ENCODE data around the gene MEN1.

Gene MEN1

GRCh38 chr11:64765851-64766665 is 44.3 kb downstream of the MEN1 start:
- no peak for DNase-seq (ENCODE audit: low read depth in 2 of 2, low spot score in 1 of 2)

- DNase-seq (ENCODE audit: low read depth in 2 of 2, low spot score in 1 of 2) = no peak
These were observed 45.0 kb downstream of the MEN1 start for GRCh38 chr11:64765291-64765850.

- no peak for DNase-seq (ENCODE audit: low read depth in 2 of 2, low spot score in 1 of 2)
These were observed 45.6 kb downstream of the MEN1 start for GRCh38 chr11:64764753-64765152.

GRCh38 chr11:64764040-64764611 is 46.2 kb downstream of the MEN1 start:
- DNase-seq (ENCODE audit: low read depth in 2 of 2, low spot score in 1 of 2) = peak in 1 of 2 donors; percentile 36

GRCh38 chr11:64763526-64764039 is 46.8 kb downstream of the MEN1 start:
- no peak for DNase-seq (ENCODE audit: low read depth in 2 of 2, low spot score in 1 of 2)

GRCh38 chr11:64762674-64763525 is 47.5 kb downstream of the MEN1 start:
- no peak for DNase-seq (ENCODE audit: low read depth in 2 of 2, low spot score in 1 of 2)

GRCh38 chr11:64762277-64762673 is 48.1 kb downstream of the MEN1 start:
- DNase-seq (ENCODE audit: low read depth in 2 of 2, low spot score in 1 of 2) = no peak

GRCh38 chr11:64760759-64761420 is 49.5 kb downstream of the MEN1 start:
- no peak for DNase-seq (ENCODE audit: low read depth in 2 of 2, low spot score in 1 of 2)

- DNase-seq (ENCODE audit: low read depth in 2 of 2, low spot score in 1 of 2) = no peak
These were observed 50.3 kb downstream of the MEN1 start, which contains the start of gene PYGM for GRCh38 chr11:64759722-64760719. Gene PYGM (minus strand): TSS chr11:64759974. CDS start chr11:64759898, 76 bp downstream.

GRCh38 chr11:64759131-64759721 is 51.1 kb downstream of the MEN1 start:
- DNase-seq (ENCODE audit: low read depth in 2 of 2, low spot score in 1 of 2) = no peak

- no peak for DNase-seq (ENCODE audit: low read depth in 2 of 2, low spot score in 1 of 2)
These were observed 51.8 kb downstream of the MEN1 start for GRCh38 chr11:64758330-64759079.

- no peak for DNase-seq (ENCODE audit: low read depth in 2 of 2, low spot score in 1 of 2)
These were observed 52.6 kb downstream of the MEN1 start for GRCh38 chr11:64757549-64758329.

GRCh38 chr11:64755681-64756361 is 54.5 kb downstream of the MEN1 start:
- DNase-seq (ENCODE audit: low read depth in 2 of 2, low spot score in 1 of 2) = no peak

GRCh38 chr11:64754919-64755662 is 55.3 kb downstream of the MEN1 start:
- DNase-seq (ENCODE audit: low read depth in 2 of 2, low spot score in 1 of 2) = no peak

- DNase-seq (ENCODE audit: low read depth in 2 of 2, low spot score in 1 of 2) = no peak
These were observed 56.0 kb downstream of the MEN1 start for GRCh38 chr11:64754124-64754918.

Data from stimulated activated CD8-positive, alpha-beta memory T cell treated with anti-CD3 and anti-CD28 coated beads, Interleukin-4, amount 100 ng/mL, for 1 hour (primary cell).